Right kidney (tissue), 9 donors: ENCODE results near the gene ELOVL4.

Source experiments
- DNase-seq: peaks from one replicate; pipeline ENCODE4 v3.0.0-alpha.2; 2016
- long read RNA-seq, 8 donors: transcript quantifications; one replicate each; lab custom pipeline, GENCODE V29; 2026

The ELOVL4 gene
- long read RNA-seq, donor 1, partial matches to known transcripts: 0 of 3 reads
- long read RNA-seq, donor 1, other reads (novel, unspliced or antisense): 0 of 3 reads
- long read RNA-seq, donor 2: 0 reads
- long read RNA-seq, donor 3, partial matches to known transcripts: 0 of 1 reads
- long read RNA-seq, donor 3, other reads (novel, unspliced or antisense): 0 of 1 reads
- long read RNA-seq, donor 4, partial matches to known transcripts: 0 of 1 reads
- long read RNA-seq, donor 4, other reads (novel, unspliced or antisense): 0 of 1 reads
- long read RNA-seq, donor 5, partial matches to known transcripts: 0 of 2 reads
- long read RNA-seq, donor 5, other reads (novel, unspliced or antisense): 0 of 2 reads
- long read RNA-seq, donor 6, partial matches to known transcripts: 0 of 2 reads
- long read RNA-seq, donor 6, other reads (novel, unspliced or antisense): 0 of 2 reads
- long read RNA-seq, donor 7, partial matches to known transcripts: 0 of 3 reads
- long read RNA-seq, donor 7, other reads (novel, unspliced or antisense): 0 of 3 reads
- long read RNA-seq, donor 8, partial matches to known transcripts: 0 of 1 reads
- long read RNA-seq, donor 8, other reads (novel, unspliced or antisense): 0 of 1 reads

GRCh38 chr6:79947191-79948186 is at the start of gene ELOVL4:
Gene ELOVL4 (minus strand): TSS chr6:79947553. CDS start chr6:79947279, 274 bp downstream.
- peak; percentile 78 for DNase-seq

GRCh38 chr6:79993911-79994309 is 46.6 kb upstream of the ELOVL4 start:
- DNase-seq: no peak

- no peak for DNase-seq
Observed at GRCh38 chr6:79993012-79993910, 45.9 kb upstream of the ELOVL4 start.

GRCh38 chr6:79989641-79990040 is 42.3 kb upstream of the ELOVL4 start:
- no peak for DNase-seq

DNA sequence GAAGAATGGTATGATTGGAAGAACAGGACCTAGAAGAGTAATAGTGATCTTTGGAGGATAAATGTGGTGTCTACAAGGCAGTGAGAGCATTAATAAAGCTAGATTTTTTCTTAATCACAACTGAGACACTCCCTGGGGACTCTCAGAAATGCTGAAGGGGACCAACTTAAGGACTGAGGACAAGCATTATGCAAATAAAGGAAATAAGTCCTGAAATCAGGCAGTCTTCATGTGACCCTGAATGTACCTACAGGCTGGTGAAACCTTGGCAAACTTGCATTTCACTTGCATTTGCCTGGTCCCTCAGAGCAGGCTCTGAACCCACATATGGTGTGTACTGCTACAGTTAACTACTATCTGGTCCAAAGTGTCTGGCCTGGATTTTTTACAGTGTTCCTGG is 37.8 kb upstream of the ELOVL4 start:
- no peak for DNase-seq

GRCh38 chr6:79984261-79984660 is 36.9 kb upstream of the ELOVL4 start:
- DNase-seq: no peak

DNA sequence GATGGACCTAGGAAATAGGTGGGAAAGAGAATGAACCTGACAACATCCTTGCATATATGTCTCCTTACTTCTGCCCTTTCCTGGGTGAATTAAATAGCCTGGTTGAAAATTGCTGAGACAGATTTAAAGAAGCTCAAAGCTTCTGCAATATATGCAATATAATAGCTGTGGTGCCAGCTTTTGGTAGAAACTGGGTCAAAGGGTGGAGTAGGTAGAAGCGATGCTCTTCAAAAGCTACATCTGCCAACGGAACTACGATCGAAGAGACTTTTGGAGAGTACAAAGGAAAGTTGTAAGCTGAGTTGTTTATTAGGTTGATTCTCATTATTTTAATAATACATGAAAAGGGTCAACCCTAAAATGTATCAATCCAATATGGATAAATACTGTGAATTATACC is 34.3 kb upstream of the ELOVL4 start:
- no peak for DNase-seq

GRCh38 chr6:79971193-79971592 is 23.8 kb upstream of the ELOVL4 start:
- DNase-seq: no peak

DNA sequence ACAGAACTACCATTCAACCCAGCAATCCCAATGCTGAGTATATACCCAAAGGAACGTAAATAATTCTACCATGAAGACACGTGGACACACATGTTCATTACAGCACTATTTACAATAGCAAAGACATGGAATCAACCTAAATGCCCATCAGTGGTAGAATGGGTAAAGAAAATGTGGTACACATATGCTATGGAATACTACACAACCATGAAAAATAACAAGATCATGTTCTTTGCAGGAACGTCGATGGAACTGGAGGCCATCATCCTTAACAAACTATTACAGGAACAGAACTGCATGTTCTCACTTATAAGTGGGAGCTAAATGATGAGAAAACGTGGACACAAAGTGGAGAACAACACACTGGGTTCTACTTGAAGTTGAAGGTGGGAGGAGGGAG is 22.4 kb upstream of the ELOVL4 start:
- no peak for DNase-seq

DNA sequence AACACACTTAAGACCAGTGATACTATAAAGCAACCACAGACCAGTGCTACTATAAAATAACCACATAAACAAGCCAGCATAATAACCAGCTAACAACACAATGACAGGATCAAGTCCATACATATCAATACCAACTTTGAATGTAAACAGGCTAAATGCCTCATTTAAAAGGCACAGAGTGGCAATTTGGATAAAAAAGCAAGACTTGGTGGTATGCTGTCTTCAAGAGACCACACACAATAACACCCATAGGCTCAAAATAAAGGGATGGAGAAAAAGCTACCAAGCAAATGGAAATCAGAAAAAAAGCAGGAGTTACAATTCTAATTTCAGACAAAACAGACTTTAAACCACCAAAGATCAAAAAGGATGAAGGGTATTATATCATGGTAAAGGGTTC is 19.8 kb upstream of the ELOVL4 start:
- no peak for DNase-seq

GRCh38 chr6:79964607-79965081 is 17.3 kb upstream of the ELOVL4 start:
- no peak for DNase-seq

DNA sequence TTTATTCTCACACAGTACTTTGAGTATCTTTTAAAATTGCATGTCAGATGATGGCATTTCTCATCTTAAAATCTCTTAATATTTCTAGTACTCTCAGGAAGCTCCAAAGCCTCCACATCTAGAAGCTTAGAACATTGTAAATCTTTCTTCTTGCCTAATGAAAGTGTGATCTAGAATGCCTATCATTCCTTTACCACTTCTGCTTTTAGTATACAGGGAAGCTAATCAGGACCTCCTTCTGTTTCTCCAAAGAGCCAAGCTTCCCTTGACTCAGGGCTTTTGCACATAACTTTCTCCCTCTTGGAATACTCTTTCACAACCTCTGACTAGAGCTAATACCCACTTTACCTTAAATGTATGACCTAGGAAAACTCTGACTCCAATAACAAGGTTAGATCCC is 7.5 kb upstream of the ELOVL4 start:
- DNase-seq: no peak

GRCh38 chr6:79949233-79949632 is 1.9 kb upstream of the ELOVL4 start:
- peak; percentile 10 for DNase-seq

DNA sequence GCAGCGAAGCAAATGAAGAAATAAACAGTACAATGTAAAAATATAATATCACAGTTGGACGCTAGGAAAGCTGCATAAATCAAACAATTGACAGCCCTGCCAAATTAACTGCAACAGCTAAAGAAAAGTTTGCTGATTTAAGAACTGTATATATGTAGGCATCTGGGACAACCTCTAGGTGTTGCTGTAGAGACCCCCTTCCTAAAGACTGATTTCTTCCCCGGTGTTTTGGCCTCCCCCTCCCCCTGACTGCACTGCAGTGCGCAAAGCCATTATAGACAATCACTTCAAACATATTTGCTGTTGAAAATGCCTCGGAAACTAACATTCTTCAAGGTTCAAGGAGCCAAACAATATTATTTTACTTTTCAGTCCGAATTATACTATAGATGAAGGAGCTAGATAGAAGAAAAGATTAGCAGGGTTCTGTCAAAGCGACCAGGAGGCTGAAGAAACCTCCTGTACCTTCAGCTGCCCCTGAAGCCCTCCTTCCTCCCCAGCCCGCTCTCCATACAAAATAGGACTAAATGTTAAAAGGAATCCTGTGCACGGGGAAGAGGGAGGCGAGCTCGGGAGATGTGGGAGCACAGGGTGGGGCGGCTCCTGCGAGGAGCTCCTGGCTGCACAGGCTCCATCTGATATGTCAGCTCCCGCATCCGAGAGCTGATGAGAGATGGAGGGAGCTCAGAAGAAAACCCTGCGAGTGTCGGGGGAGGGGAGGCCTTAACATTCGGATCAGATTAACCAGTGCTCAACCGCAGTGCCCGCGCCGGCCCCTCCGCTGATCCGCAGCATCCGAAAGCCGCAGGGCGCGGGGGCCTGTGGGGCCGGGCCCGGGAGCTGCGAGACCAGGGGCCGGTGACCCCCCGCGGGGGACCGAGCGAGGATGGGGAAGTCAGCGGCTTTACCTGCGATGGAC is 822 bp downstream of the ELOVL4 start:
- no peak for DNase-seq

DNA sequence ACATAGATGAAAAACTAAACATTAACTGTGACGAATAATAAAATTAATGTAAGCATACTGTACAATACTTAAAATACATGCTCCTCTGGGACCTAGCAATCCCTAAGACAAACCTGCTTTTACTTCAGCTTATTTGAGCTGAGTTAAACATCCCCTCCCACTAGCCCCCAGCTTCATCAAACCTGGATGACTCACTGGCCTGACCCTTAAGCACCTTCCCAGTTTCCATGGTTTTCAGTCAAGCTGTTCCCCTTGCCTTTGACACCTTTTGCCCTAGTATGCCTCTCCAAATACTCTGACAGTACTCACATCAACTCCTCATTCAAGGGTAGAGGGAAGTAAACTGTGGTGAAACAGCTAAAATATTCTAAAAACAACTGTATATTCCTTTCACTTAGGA is 4.2 kb downstream of the ELOVL4 start:
- no peak for DNase-seq

GRCh38 chr6:79941489-79942151 is 5.7 kb downstream of the ELOVL4 start:
- no peak for DNase-seq

- DNase-seq: no peak
Observed at GRCh38 chr6:79928478-79928998, 18.8 kb downstream of the ELOVL4 start.

DNA sequence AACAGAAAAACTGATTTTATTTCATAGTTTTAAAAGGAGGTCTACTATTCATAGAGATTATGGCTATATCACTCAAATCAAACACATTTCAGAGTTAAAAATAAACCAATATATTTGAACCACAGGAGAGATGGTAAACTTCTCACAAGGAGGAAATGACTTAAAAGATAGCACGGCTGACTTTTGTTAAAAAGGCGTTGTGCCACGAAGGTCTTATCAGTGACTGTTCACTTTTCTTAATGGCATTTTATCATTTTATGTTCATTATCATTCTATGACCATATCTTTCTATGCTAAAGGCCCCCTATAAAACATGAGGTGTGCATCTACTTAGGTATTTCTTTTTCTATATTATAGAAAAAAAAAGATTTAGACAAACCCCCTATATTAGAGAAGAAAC is 19.6 kb downstream of the ELOVL4 start:
- DNase-seq: no peak

- no peak for DNase-seq
Observed at GRCh38 chr6:79923270-79923669, 24.1 kb downstream of the ELOVL4 start.

- DNase-seq: no peak
Observed at GRCh38 chr6:79922018-79922417, 25.3 kb downstream of the ELOVL4 start.
